ENCODE results near the gene DSE. TPM values are rescaled to one million over a fixed set of nuclear protein-coding genes. Genes with fewer than 3 reads are reported as not detected.

The DSE gene
- total RNA-seq, 1 donor from 2014 or later: 80.5 TPM

DNA sequence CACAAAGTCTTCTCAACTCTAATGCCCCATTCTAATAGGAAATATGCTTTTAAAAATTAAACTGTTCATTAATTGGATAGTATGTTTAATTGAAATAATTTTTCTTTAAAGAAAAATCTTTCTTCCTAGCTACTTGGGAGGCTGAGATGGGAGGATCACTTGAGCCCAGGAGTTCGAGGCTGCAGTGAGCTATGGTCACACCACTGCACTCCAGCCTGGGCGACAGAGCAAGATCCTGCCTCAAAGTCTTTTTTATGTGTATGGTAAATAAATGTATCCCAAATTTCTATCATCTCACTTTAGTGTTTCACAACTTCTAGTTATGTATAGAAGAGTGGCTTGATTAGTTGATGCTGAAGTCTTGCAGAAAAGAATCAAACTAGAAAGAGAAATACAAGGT, 4.5 kb downstream of the DSE start:
- Mint-ChIP-seq H3K4me3 (no peak overlapping the region), H3K9me3 (no peaks in the 10 kb centered on the region), H3K36me3 (peaks cover 9% of the 10 kb centered on the region), H3K27ac (no peak overlapping the region), H3K27me3 (peaks cover 5% of the 10 kb centered on the region), H3K4me1 (ENCODE audit: unreplicated experiment) (peaks cover 32% of the 10 kb centered on the region)
- no peak for DNase-seq (ENCODE audit: extremely low spot score, unreplicated experiment)
- TF ChIP-seq, protein P1, sequence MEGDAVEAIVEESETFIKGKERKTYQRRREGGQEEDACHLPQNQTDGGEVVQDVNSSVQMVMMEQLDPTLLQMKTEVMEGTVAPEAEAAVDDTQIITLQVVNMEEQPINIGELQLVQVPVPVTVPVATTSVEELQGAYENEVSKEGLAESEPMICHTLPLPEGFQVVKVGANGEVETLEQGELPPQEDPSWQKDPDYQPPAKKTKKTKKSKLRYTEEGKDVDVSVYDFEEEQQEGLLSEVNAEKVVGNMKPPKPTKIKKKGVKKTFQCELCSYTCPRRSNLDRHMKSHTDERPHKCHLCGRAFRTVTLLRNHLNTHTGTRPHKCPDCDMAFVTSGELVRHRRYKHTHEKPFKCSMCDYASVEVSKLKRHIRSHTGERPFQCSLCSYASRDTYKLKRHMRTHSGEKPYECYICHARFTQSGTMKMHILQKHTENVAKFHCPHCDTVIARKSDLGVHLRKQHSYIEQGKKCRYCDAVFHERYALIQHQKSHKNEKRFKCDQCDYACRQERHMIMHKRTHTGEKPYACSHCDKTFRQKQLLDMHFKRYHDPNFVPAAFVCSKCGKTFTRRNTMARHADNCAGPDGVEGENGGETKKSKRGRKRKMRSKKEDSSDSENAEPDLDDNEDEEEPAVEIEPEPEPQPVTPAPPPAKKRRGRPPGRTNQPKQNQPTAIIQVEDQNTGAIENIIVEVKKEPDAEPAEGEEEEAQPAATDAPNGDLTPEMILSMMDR (conservative IDR thresholded peaks at IDR 0.05): no peak

DNA sequence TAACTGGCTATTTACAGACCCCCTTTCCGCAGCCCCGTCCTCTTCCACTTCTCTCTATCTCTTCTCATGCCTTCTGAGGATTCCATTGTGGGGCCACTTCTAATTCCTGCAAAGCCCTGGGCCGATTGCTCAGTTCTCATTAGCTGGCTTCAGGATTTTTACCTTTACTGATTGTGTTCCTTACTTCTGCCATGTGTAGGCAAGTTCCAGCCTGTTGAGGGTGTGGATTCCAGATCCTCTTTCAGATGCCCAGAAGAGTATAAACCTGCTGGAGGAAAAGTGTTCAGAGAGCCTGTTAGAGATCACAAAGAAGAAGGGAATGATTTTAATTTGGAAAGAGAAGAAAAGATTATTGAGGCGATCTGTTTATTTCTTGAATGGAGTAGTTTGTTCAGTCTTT, 5.4 kb downstream of the DSE start:
- Mint-ChIP-seq H3K4me1 (ENCODE audit: unreplicated experiment) (peaks cover 34% of the 10 kb centered on the region), H3K9me3 (peaks cover 3% of the 10 kb centered on the region)
- no peak for DNase-seq (ENCODE audit: extremely low spot score, unreplicated experiment)

DNA sequence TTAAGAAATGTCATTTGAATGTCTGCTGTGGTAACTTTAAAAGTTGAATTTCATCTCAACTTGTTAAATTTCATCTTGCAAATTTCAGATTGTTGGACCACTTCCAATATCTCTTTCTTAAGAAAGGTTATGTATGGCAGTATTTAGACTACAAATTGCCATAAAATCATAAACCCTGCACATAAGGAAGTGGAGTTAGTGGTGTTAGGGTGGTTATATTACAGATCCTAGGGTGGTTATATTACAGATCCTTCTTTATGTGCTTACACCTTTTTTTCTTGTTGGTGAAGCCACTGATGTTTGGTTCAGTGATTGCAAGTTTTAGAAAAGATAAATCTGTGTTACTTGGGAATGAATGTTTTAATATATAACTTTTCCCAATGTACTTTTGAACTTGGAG, 9.0 kb downstream of the DSE start:
- peaks cover 41% of the 10 kb centered on the region for H3K4me1 Mint-ChIP-seq (ENCODE audit: unreplicated experiment)

More for the DNA sequence above, 5.4 kb downstream of the DSE start:
- Mint-ChIP-seq H3K36me3 (peaks cover 14% of the 10 kb centered on the region), H3K4me3 (peak overlapping the region; percentile 18), H3K27ac (peak overlapping the region; percentile 39), H3K27me3 (peaks cover 4% of the 10 kb centered on the region)
- TF ChIP-seq, protein P1 (conservative IDR thresholded peaks at IDR 0.05): no peak

DNA sequence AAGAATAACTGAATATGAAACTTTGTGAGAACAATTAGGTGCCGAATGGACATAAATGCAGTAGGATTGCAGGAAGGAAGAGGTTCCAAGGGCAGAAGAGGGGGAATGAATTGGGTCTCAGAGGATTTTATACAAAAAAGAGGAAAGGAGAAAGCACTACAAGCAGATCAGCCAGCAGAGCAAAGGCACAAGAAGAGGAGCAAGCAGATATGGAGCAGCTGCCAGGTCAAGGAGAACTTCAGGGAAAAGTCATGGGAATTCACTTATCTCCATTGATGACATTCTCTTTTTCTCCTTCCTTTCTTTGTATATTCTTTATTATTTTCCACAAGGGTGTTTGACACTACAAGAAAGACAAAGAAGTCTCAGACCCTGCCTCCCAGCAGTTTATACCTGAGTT, 9.6 kb downstream of the DSE start:
- peaks cover 4% of the 10 kb centered on the region for H3K27me3 Mint-ChIP-seq
- DNase-seq (ENCODE audit: extremely low spot score, unreplicated experiment): no peak
- peaks cover 15% of the 10 kb centered on the region for H3K9me3 Mint-ChIP-seq
- no peak overlapping the region for H3K27ac Mint-ChIP-seq
- H3K36me3 Mint-ChIP-seq: peaks cover 33% of the 10 kb centered on the region
- no peak overlapping the region for H3K4me3 Mint-ChIP-seq
- peaks cover 47% of the 10 kb centered on the region for H3K4me1 Mint-ChIP-seq (ENCODE audit: unreplicated experiment)
- TF ChIP-seq, protein P1 (conservative IDR thresholded peaks at IDR 0.05): no peak

More for the DNA sequence above, 9.0 kb downstream of the DSE start:
- peaks cover 28% of the 10 kb centered on the region for H3K36me3 Mint-ChIP-seq
- H3K4me3 Mint-ChIP-seq: no peak overlapping the region
- DNase-seq (ENCODE audit: extremely low spot score, unreplicated experiment): no peak
- H3K9me3 Mint-ChIP-seq: peaks cover 15% of the 10 kb centered on the region
- no peak overlapping the region for H3K27ac Mint-ChIP-seq
- TF ChIP-seq, protein P1 (conservative IDR thresholded peaks at IDR 0.05): no peak
- H3K27me3 Mint-ChIP-seq: peaks cover 4% of the 10 kb centered on the region

DNA sequence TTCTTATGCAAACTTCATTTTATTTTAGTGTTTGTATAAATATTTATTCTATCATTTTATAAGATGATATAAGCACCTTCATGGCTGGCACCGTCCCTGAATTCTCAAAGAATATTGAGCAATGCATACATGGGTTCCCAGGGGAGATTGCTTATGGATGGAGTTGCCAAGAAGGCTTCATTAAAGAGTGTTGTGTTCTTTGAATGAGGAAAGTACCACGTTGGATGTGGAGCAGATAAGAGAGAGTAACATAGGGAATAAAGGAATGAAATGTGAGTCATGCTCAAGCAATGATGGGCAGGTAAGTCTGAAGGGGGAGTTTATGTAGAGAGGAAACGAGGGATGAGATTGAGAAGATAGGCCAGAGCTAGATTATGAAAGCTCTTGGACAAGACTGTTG, 10.3 kb downstream of the DSE start:
- Mint-ChIP-seq H3K9me3 (peaks cover 15% of the 10 kb centered on the region), H3K27me3 (peaks cover 4% of the 10 kb centered on the region), H3K36me3 (peaks cover 31% of the 10 kb centered on the region), H3K4me1 (ENCODE audit: unreplicated experiment) (peaks cover 46% of the 10 kb centered on the region), H3K4me3 (no peak overlapping the region), H3K27ac (no peak overlapping the region)
- TF ChIP-seq, protein P1 (conservative IDR thresholded peaks at IDR 0.05): no peak
- DNase-seq (ENCODE audit: extremely low spot score, unreplicated experiment): no peak

DNA sequence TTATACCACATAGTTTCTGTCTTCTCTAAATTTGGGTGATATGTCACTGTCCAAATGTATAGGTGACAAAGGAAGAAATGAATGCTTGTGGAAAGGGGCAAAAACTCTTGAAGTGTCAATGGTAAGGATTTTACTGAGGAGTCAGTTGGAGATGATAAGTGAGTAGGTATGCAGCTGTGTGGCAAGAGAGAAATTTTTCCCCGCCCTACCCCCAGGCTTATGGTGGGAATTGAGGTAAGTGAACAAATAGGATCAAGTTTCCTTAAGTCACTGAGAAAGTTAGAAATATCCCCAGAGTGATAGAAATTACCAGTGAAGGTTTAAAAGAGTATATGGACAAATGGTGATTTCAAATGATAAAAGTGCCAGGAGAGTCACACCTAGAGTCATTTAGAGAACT, 11.8 kb downstream of the DSE start:
- Mint-ChIP-seq H3K9me3 (peaks cover 15% of the 10 kb centered on the region), H3K36me3 (peaks cover 28% of the 10 kb centered on the region), H3K4me1 (ENCODE audit: unreplicated experiment) (peaks cover 43% of the 10 kb centered on the region), H3K27ac (peak overlapping the region; percentile 5), H3K27me3 (peaks cover 4% of the 10 kb centered on the region), H3K4me3 (no peak overlapping the region)
- TF ChIP-seq, protein P1 (conservative IDR thresholded peaks at IDR 0.05): no peak
- DNase-seq (ENCODE audit: extremely low spot score, unreplicated experiment): no peak

All from type B pancreatic cell (in vitro differentiated cells).